DND-41 (cell line): Measurements from ENCODE around the gene UAP1L1.

Experiments used
- ATAC-seq: fragments of 200-7000 bp; cut with Tn5 transposase; 3 replicates; pipeline ENCODE4 v1.9.1; 2021; ENCODE audit warnings: low read depth; ENCODE audit not compliant: insufficient read depth
- DNase-seq: peaks from one replicate; pipeline ENCODE4 v3.0.0-alpha.2; 2020
- H2AFZ ChIP-seq: 2 replicates; pipeline ENCODE4 v1.6.0; 2012; ENCODE audit warnings: low read depth, low read length
- H3K27ac ChIP-seq: 2 replicates; pipeline ENCODE4 v1.5.1; 2012; ENCODE audit warnings: low read length, inconsistent platforms
- H3K27me3 ChIP-seq: fragments of 200-600 bp; sonication (generic); 2 replicates; pipeline ENCODE4 v1.6.0; 2012; ENCODE audit warnings: low read length, mild to moderate bottlenecking, inconsistent platforms; ENCODE audit not compliant: insufficient read depth, poor library complexity
- H3K36me3 ChIP-seq: 2 replicates; pipeline ENCODE4 v1.5.1; 2012; ENCODE audit warnings: low read length, inconsistent platforms; ENCODE audit not compliant: insufficient read depth
- H3K4me1 ChIP-seq: 2 replicates; pipeline ENCODE4 v1.5.1; 2012; ENCODE audit warnings: mild to moderate bottlenecking, low read length; ENCODE audit not compliant: insufficient read depth
- H3K4me2 ChIP-seq: 2 replicates; pipeline ENCODE4 v1.6.0; 2012; ENCODE audit warnings: mild to moderate bottlenecking, moderate library complexity, low read length, inconsistent platforms; ENCODE audit not compliant: insufficient read depth
- H3K4me3 ChIP-seq, 2 experiments: fragments of 200-600 bp in 1 of 2; shearing (Covaris generic) in 1 of 2; 2 replicates each; pipeline ENCODE4 v1.5.1; 2012 to 2016; ENCODE audit warnings: inconsistent platforms in 2 of 2, low read length in 2 of 2, mild to moderate bottlenecking in 2 of 2, low read depth in 1 of 2, moderate library complexity in 1 of 2
- H3K79me2 ChIP-seq: 2 replicates; pipeline ENCODE4 v1.6.0; 2012; ENCODE audit warnings: low read length, inconsistent platforms; ENCODE audit not compliant: insufficient read depth
- H3K9ac ChIP-seq: 2 replicates; pipeline ENCODE4 v1.6.0; 2012; ENCODE audit warnings: low read depth, mild to moderate bottlenecking, inconsistent platforms, low read length, moderate library complexity
- H3K9me3 ChIP-seq: 2 replicates; pipeline ENCODE4 v1.5.1; 2012; ENCODE audit warnings: low read length, moderate library complexity, mild to moderate bottlenecking, inconsistent platforms; ENCODE audit not compliant: insufficient read depth, severe bottlenecking
- H4K20me1 ChIP-seq: 2 replicates; pipeline ENCODE4 v1.6.0; 2012; ENCODE audit warnings: low read length; ENCODE audit not compliant: insufficient read depth
- CTCF ChIP-seq: IDR thresholded peaks from 2 replicates; pipeline ENCODE4 v1.5.1; 2012; ENCODE audit warnings: borderline replicate concordance, low read length, moderate library complexity, mild to moderate bottlenecking; ENCODE audit not compliant: poor library complexity, severe bottlenecking; ENCODE audit errors: extremely low read depth
- EZH2 ChIP-seq: IDR thresholded peaks from 3 replicates; pipeline ENCODE4 v1.6.1; 2012; ENCODE audit warnings: borderline replicate concordance, low read depth, mild to moderate bottlenecking, moderate library complexity, low read length, inconsistent platforms; ENCODE audit not compliant: severe bottlenecking

UAP1L1 gene

GRCh38 chr9:137035507-137035834 lies 41.8 kb upstream of the UAP1L1 start:
- Histone ChIP-seq H4K20me1 (peaks cover 16% of the 10 kb centered on the region), H3K4me3 (no peak overlapping the region), H3K36me3 (no peaks in the 10 kb centered on the region), H3K9me3 (no peaks in the 10 kb centered on the region), H3K4me2 (no peak overlapping the region), H3K79me2 (no peaks in the 10 kb centered on the region), H3K27me3 (peaks cover 9% of the 10 kb centered on the region), H2AFZ (0 out of 2 replicates have a peak overlapping the region, but pooled peaks have one; percentile 34), H3K27ac (no peak overlapping the region), H3K9ac (no peak overlapping the region), H3K4me1 (peaks cover 11% of the 10 kb centered on the region)
- DNase-seq (no peak), ATAC-seq (peak; percentile 21; the same call in 2 of the 3 replicates)
- no peak for TF ChIP-seq CTCF
- no peak for TF ChIP-seq EZH2

GRCh38 chr9:137035937-137036336 lies 41.4 kb upstream of the UAP1L1 start:
- H2AFZ ChIP-seq = no peak overlapping the region
- no peak for ATAC-seq
- H3K27me3 ChIP-seq = peaks cover 9% of the 10 kb centered on the region
- H3K27ac ChIP-seq = no peak overlapping the region
- peaks cover 11% of the 10 kb centered on the region for H3K4me1 ChIP-seq
- peaks cover 16% of the 10 kb centered on the region for H4K20me1 ChIP-seq
- no peak for DNase-seq
- no peaks in the 10 kb centered on the region for H3K9me3 ChIP-seq
- no peak overlapping the region for H3K9ac ChIP-seq
- no peaks in the 10 kb centered on the region for H3K36me3 ChIP-seq
- no peak overlapping the region for H3K4me3 ChIP-seq
- no peaks in the 10 kb centered on the region for H3K79me2 ChIP-seq
- TF ChIP-seq EZH2 = no peak
- no peak for TF ChIP-seq CTCF
- no peak overlapping the region for H3K4me2 ChIP-seq

GRCh38 chr9:137037035-137037434 lies 40.3 kb upstream of the UAP1L1 start:
- H3K79me2 ChIP-seq = no peaks in the 10 kb centered on the region
- ATAC-seq = no peak
- peaks cover 16% of the 10 kb centered on the region for H4K20me1 ChIP-seq
- no peaks in the 10 kb centered on the region for H3K9me3 ChIP-seq
- no peak overlapping the region for H3K4me3 ChIP-seq
- no peak for DNase-seq
- no peak overlapping the region for H2AFZ ChIP-seq
- H3K27ac ChIP-seq = no peak overlapping the region
- peaks cover 11% of the 10 kb centered on the region for H3K4me1 ChIP-seq
- H3K27me3 ChIP-seq = peaks cover 9% of the 10 kb centered on the region
- no peak overlapping the region for H3K9ac ChIP-seq
- H3K36me3 ChIP-seq = no peaks in the 10 kb centered on the region
- TF ChIP-seq EZH2 (no peak), CTCF (no peak)
- H3K4me2 ChIP-seq = no peak overlapping the region

- H3K4me3 ChIP-seq = no peak overlapping the region
- H3K4me1 ChIP-seq = peaks cover 11% of the 10 kb centered on the region
- H3K27ac ChIP-seq = no peak overlapping the region
- no peak overlapping the region for H3K4me2 ChIP-seq
- no peak overlapping the region for H2AFZ ChIP-seq
- no peak for ATAC-seq
- H3K36me3 ChIP-seq = no peaks in the 10 kb centered on the region
- H3K9me3 ChIP-seq = no peaks in the 10 kb centered on the region
- H3K79me2 ChIP-seq = no peaks in the 10 kb centered on the region
- H4K20me1 ChIP-seq = peaks cover 16% of the 10 kb centered on the region
- no peak overlapping the region for H3K9ac ChIP-seq
- no peak for TF ChIP-seq CTCF
- TF ChIP-seq EZH2 = no peak
- H3K27me3 ChIP-seq = peaks cover 9% of the 10 kb centered on the region
- no peak for DNase-seq
These were observed 39.8 kb upstream of the UAP1L1 start for GRCh38 chr9:137037483-137037882.
